OCI-LY3 (cell line): Measurements from ENCODE around the gene SMAD3.

Experiments
- H2AFZ ChIP-seq: fragments of 200-600, 300-600 bp; shearing (Covaris generic); 2 replicates; pipeline ENCODE4 v1.6.0; 2014; ENCODE audit warnings: antibody characterized with exemption, low read depth, low read length
- H3K27ac ChIP-seq: fragments of 200-600, 300-600 bp; sonication (generic); 2 replicates; pipeline ENCODE4 v1.5.1; 2014; ENCODE audit warnings: mild to moderate bottlenecking, low read length, moderate library complexity, mixed read lengths
- H3K27me3 ChIP-seq: fragments of 200-600, 300-600 bp; sonication (generic); 2 replicates; pipeline ENCODE4 v1.6.1; 2014; ENCODE audit warnings: low read depth, low read length, mixed read lengths
- H3K36me3 ChIP-seq: fragments of 200-600, 300-600 bp; sonication (generic); replicated peaks from 2 replicates; pipeline ENCODE3; 2014; ENCODE audit warnings: low read depth, low read length, mixed read lengths
- H3K4me1 ChIP-seq: fragments of 300-600, 200-600 bp; sonication (generic); 2 replicates; pipeline ENCODE4 v1.6.1; 2014; ENCODE audit warnings: low read length, mixed read lengths
- H3K4me2 ChIP-seq: fragments of 200-600, 300-600 bp; sonication (generic); 2 replicates; pipeline ENCODE4 v1.6.1; 2014; ENCODE audit warnings: low read length, mixed read lengths
- H3K4me3 ChIP-seq: fragments of 300-600, 200-600 bp; sonication (generic); 2 replicates; pipeline ENCODE4 v1.5.1; 2014; ENCODE audit warnings: antibody characterized with exemption, mild to moderate bottlenecking, low read length, moderate library complexity
- H3K79me2 ChIP-seq: fragments of 300-600, 200-600 bp; shearing (Covaris generic); 2 replicates; pipeline ENCODE4 v1.6.1; 2014; ENCODE audit warnings: mild to moderate bottlenecking, low read length, mixed read lengths
- H3K9ac ChIP-seq: fragments of 300-600, 200-600 bp; shearing (Covaris generic); 2 replicates; pipeline ENCODE4 v1.6.0; 2014; ENCODE audit warnings: mild to moderate bottlenecking, low read length, moderate library complexity
- H3K9me3 ChIP-seq: fragments of 200-600, 300-600 bp; shearing (Covaris generic); 2 replicates; pipeline ENCODE4 v1.6.1; 2014; ENCODE audit warnings: low read length, mixed read lengths; ENCODE audit not compliant: insufficient read depth
- H4K20me1 ChIP-seq: fragments of 200-600, 300-600 bp; sonication (generic); 2 replicates; pipeline ENCODE4 v1.6.1; 2016; ENCODE audit warnings: low read length, mixed read lengths; ENCODE audit not compliant: insufficient read depth
- CTCF ChIP-seq: fragments of 200-600, 300-600 bp; sonication (generic); IDR thresholded peaks from 2 replicates; pipeline ENCODE4 v1.5.1; 2014; ENCODE audit warnings: antibody characterized with exemption, low read length, low read depth
- EZH2phosphoT487 ChIP-seq: fragments of 200-600 bp; shearing (Covaris generic); IDR thresholded peaks from 2 replicates; pipeline ENCODE4 v1.6.1; 2018; ENCODE audit warnings: antibody characterized with exemption, mixed run types, low read depth

Gene SMAD3

GRCh38 chr15:67192185-67192820 is 126.9 kb downstream of the SMAD3 start:
- no peak overlapping the region for H3K4me3 ChIP-seq
- no peak overlapping the region for H2AFZ ChIP-seq
- H3K9me3 ChIP-seq, result no peaks in the 10 kb centered on the region
- H3K27ac ChIP-seq, result no peak overlapping the region
- peaks cover 24% of the 10 kb centered on the region for H3K36me3 ChIP-seq
- no peaks in the 10 kb centered on the region for H3K27me3 ChIP-seq
- H3K4me1 ChIP-seq, result no peaks in the 10 kb centered on the region
- no peak overlapping the region for H3K4me2 ChIP-seq
- no peaks in the 10 kb centered on the region for H3K79me2 ChIP-seq
- H4K20me1 ChIP-seq, result no peaks in the 10 kb centered on the region
- TF ChIP-seq EZH2phosphoT487, result no peak
- TF ChIP-seq CTCF, result no peak
- no peak overlapping the region for H3K9ac ChIP-seq

GRCh38 chr15:67193223-67193990 is 128.0 kb downstream of the SMAD3 start:
- Histone ChIP-seq H3K27me3 (no peaks in the 10 kb centered on the region), H3K4me3 (no peak overlapping the region), H3K79me2 (no peaks in the 10 kb centered on the region), H3K9ac (no peak overlapping the region), H3K4me2 (no peak overlapping the region), H3K4me1 (peaks cover 4% of the 10 kb centered on the region), H3K27ac (no peak overlapping the region), H4K20me1 (no peaks in the 10 kb centered on the region), H2AFZ (no peak overlapping the region), H3K9me3 (no peaks in the 10 kb centered on the region), H3K36me3 (peaks cover 27% of the 10 kb centered on the region)
- TF ChIP-seq EZH2phosphoT487 (no peak), CTCF (no peak)

GRCh38 chr15:67194171-67195114 is 129.0 kb downstream of the SMAD3 start:
- Histone ChIP-seq H4K20me1 (no peaks in the 10 kb centered on the region), H3K36me3 (peaks cover 37% of the 10 kb centered on the region), H3K27me3 (no peaks in the 10 kb centered on the region), H3K27ac (no peak overlapping the region), H3K9me3 (no peaks in the 10 kb centered on the region), H3K79me2 (no peaks in the 10 kb centered on the region), H3K4me2 (no peak overlapping the region), H3K4me3 (no peak overlapping the region), H2AFZ (no peak overlapping the region), H3K4me1 (peaks cover 9% of the 10 kb centered on the region), H3K9ac (no peak overlapping the region)
- no peak for TF ChIP-seq EZH2phosphoT487
- TF ChIP-seq CTCF, result no peak

GRCh38 chr15:67195305-67195704 is 129.9 kb downstream of the SMAD3 start:
- no peak overlapping the region for H3K4me3 ChIP-seq
- H4K20me1 ChIP-seq, result no peaks in the 10 kb centered on the region
- no peak overlapping the region for H3K4me2 ChIP-seq
- H3K4me1 ChIP-seq, result peaks cover 9% of the 10 kb centered on the region
- no peaks in the 10 kb centered on the region for H3K9me3 ChIP-seq
- TF ChIP-seq CTCF (no peak), EZH2phosphoT487 (no peak)
- no peaks in the 10 kb centered on the region for H3K79me2 ChIP-seq
- no peak overlapping the region for H2AFZ ChIP-seq
- peaks cover 42% of the 10 kb centered on the region for H3K36me3 ChIP-seq
- no peak overlapping the region for H3K27ac ChIP-seq
- H3K9ac ChIP-seq, result no peak overlapping the region
- no peaks in the 10 kb centered on the region for H3K27me3 ChIP-seq
